Dedifferentiated amniotic fluid mesenchymal stem cell (primary cell): ENCODE measurements around the gene CNTD1.

Source experiments
- DNase-seq: peaks from one replicate; pipeline ENCODE4 v3.0.0-alpha.2; 2016; ENCODE audit errors: extremely low spot score

The CNTD1 gene

DNA sequence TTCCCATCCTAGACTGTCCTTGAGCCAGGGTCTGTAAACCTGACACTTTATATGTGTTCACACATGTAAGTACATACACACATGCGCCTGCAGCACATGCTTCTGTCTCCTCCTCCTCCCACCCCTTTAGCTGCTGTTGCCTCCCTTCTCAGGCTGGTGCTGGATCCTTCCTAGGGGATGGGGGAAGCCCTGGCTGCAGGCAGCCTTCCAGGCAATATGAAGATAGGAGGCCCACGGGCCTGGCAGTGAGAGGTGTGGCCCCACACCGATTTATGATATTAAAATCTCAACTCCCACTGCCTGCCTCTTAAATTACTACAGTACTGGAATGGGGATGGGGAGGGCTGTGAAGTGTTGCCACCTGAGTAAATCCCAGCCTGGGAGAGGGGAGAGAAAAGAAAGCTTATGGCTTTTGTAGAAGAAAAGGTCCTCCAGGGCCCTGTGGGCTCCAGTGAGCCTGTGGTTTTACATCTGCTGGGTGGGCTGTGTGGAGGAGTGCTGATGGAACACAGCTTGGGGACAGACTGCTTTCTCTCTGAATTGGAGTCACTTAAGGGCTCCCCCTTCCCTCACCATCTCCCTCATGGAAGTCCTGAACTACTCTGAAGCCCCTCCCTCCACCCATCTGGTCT is 19.2 kb upstream of the CNTD1 start:
- DNase-seq: no peak

DNA sequence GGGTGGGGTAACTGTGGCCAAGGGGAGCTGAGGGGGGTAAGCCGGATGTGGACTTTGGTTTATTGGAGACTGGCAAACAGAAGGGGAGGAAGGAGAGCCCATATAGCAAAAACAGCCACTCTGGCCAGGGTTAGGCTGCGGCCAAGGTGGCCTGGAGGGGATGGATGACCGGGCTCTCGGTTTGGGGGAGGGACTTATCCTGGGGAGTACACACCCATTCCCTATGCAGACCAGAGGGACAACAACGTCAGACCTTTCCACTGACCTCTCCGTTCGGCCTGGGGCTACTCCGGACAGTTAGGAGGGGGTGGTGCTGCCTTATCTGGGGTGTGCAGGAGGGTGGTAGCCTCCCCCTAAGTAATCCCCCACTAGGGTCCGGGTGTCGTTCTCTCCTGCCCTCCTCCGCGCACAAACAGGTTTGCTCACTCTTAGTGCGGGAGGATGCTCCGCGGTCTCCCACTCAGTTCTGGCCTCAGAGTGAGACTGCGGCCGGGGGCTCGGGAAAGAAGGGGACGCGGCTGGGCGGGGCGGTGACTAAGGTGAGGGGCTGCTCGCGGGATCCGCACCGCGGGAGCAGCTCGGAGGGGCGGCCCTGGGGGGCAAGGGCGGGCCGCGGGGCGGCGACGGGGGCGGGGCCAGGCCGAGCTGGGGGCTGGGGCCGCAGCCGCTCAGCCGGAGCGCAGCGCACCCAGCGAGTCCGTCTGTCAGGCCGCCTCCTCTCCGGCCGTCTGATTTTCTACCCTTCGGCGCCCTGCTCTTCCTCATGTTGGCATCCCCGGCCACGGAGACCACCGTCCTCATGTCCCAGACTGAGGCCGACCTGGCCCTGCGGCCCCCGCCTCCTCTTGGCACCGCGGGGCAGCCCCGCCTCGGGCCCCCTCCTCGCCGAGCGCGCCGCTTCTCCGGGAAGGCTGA is 18.5 kb upstream of the CNTD1 start, which contains the start of gene WNK4:
WNK4 (plus strand) TSS at position 675 of the 915 bp plus-strand sequence; CDS start at position 764, 89 bp downstream.
- no peak for DNase-seq

GRCh38 chr17:42780851-42781638 is 17.6 kb upstream of the CNTD1 start:
- no peak for DNase-seq

DNA sequence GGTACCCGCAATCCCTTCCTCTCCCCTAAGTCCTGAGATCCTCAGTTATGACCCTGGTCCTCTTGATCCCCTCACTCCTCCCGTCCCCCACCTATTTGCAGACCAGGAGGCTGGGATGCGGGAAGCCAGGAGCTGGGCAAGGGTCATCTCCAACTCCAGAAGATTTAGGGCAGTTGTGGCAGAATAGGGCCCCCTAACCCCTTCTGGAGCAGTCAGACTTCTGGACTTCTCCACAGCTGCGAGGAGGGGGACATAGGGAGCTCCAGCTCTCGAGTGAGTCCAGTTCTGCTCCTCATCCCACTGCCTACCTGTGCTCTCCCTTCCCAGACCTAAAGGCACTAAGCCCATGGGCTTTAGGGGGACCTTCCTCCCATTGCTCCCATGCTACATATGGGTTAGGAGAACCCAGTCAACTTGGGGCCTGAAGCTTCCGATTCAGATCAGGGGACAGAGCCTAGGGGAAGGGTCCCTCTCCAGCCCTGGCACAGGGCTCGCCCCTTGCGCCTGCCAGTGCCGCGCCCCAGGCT is 17.0 kb upstream of the CNTD1 start:
- DNase-seq: no peak

- no peak for DNase-seq
Observed at GRCh38 chr17:42782166-42783061, 16.2 kb upstream of the CNTD1 start.

DNA sequence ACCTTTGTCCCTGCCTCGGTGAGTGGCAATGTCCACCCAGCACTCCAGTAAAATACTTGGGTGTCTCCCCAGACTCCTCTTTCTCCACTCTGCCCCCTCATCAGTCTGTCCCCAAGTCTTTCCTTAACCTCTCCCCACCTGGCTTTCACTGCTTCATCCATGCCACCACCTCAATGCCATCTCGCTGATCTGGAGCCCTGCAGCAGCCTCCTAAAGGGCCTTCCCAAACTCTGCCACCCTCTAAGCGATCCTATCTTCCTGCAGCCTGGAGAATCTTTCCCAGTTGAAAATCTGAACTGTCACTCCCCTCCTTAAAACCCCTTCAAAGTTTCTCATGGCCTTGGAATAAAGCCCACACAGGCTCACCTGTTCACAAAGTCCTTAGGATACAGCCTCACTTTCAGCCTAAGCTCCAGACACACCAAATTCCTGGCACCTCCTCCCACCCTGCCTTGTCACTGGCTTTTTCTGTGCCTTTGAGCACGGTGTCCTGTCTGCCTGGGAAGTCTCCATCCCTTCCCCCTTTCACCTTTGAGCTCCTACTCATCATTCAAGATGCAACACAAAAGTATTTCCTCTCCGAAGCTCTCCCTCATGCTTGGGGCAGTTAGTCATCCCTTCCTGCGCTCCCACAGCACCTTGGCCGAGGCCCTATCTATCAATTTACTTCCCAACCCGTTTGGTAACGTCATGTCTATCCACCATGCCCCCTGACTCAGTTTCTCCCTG is 15.4 kb upstream of the CNTD1 start:
- no peak for DNase-seq

DNA sequence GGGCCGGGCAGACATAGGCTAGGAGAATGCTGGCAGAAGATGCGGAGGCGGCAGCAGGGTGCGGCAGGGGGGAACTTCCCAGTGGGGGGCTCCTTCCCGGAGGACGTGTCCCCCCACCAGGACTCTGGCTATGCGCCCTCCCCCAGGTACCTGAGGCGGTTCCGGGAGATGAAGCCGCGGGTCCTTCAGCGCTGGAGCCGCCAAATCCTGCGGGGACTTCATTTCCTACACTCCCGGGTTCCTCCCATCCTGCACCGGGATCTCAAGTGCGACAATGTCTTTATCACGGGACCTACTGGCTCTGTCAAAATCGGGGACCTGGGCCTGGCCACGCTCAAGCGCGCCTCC is 14.9 kb upstream of the CNTD1 start:
- DNase-seq: no peak

- DNase-seq: no peak
Observed at GRCh38 chr17:42784409-42784808, 14.3 kb upstream of the CNTD1 start.

- DNase-seq: no peak
Observed at GRCh38 chr17:42784811-42785592, 13.7 kb upstream of the CNTD1 start.

DNA sequence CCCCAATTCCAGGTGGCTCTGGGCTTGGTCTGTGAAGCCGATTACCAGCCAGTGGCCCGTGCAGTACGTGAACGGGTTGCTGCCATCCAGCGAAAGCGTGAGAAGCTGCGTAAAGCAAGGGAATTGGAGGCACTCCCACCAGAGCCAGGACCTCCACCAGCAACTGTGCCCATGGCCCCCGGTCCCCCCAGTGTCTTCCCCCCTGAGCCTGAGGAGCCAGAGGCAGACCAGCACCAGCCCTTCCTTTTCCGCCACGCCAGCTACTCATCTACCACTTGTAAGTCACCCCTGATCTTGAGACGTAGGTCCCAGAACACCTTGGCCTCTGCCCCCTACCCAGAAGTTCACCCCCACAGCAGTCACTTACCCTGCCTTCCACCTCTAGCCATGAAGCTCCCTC is 11.4 kb upstream of the CNTD1 start:
- no peak for DNase-seq

GRCh38 chr17:42791948-42792347 is 6.7 kb upstream of the CNTD1 start:
- no peak for DNase-seq

DNA sequence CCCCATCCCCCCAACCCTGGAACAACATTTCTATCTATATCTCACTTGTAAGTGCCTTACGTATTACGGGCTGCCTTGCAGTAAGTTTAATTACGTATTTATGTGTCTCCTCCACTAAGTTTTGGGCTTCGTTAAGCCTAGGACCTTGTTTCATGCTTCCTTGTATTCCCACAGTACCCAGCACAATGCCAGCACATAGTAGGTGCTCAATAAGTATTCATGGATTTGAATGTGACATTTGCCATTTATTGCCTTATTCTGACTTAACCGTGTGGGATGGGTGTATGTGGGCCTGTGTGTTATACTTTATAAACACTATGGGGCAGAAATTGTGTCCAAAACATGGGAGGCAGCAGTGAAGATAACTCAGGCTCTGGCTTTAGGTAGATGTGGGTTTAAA is 6.1 kb upstream of the CNTD1 start:
- DNase-seq: no peak

DNA sequence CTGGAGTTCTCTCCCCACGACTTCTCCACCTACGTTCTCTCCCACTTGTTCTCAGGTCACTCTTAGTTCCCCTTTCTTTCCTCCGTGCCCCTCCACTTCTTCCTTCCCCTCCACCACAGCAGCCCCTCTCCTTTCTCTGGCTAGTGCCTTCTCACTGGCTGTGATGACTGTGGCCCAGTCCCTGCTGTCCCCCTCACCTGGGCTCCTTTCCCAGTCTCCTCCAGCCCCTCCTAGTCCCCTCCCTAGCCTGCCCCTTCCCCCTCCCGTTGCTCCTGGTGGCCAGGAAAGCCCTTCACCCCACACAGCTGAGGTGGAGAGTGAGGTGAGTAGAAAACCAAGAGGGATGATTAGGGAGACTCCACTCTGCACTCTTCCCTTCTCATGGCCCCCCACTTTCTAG is 3.6 kb upstream of the CNTD1 start:
- DNase-seq: no peak

DNA sequence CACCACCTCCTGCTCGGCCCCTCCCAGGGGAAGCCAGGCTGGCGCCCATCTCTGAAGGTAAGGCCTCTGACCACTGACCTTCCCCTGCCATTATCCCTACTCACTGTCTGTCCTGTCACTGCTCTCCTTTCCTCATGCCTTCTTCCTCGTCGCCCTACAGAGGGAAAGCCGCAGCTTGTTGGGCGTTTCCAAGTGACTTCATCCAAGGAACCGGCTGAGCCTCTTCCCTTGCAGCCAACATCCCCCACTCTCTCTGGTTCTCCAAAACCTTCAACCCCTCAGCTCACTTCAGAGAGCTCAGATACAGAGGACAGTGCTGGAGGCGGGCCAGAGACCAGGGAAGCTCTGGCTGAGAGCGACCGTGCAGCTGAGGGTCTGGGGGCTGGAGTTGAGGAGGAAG is 3.2 kb upstream of the CNTD1 start:
- no peak for DNase-seq

DNA sequence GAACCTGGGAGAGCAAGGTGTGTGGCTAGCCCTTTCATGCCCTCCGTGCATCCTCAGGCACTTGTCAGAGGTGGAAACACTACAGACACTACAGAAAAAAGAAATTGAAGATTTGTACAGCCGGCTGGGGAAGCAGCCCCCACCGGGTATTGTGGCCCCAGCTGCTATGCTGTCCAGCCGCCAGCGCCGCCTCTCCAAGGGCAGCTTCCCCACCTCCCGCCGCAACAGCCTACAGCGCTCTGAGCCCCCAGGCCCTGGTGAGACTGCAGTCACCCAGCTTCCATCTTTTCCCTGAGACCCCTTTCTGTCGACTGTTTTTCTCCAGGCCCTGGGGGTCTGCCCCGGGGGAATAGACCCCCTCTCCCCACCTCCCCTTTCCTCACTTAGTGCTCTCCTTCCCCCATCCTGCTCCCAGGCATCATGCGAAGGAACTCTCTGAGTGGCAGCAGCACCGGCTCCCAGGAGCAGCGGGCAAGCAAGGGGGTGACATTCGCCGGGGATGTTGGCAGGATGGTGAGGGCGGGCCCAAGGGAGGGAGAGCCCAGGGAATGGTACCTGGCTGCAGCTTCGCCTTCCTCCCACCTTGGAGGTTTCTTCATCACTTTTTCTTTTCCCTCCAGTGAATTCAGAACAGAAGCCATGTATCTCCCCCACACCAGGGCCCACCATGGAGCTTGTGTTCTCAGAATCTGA is 2.4 kb upstream of the CNTD1 start:
- no peak for DNase-seq

- no peak for DNase-seq
Observed at GRCh38 chr17:42797067-42798007, 1.3 kb upstream of the CNTD1 start.

DNA sequence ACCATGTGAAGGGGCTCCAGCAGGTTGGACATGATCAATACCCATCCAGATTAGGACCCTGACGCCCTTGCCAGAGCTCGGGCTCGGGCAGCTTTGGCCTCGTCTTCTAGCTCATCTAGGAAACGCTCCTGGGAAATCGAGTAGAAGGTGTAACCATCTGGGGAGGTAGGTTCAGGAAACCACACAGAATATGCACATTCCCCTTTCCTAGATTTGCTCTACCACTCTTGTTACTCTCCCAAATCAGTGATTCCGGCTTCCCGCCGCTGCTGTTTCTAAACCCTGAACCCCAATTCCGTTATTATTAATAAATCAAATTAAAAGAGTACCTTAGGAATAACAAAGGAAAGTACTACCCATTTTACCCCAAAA is 664 bp upstream of the CNTD1 start:
- no peak for DNase-seq
